Measurements from ENCODE around the gene MFSD12. TPM values are rescaled to one million over a fixed set of nuclear protein-coding genes. Genes with fewer than 3 reads are reported as not detected.

The MFSD12 gene
- total RNA-seq: 37.8 TPM

- no peaks in the 10 kb centered on the region for H3K27me3 ChIP-seq (ENCODE audit: insufficient read depth, low read length)
- H3K9me3 ChIP-seq (ENCODE audit: low read depth, low read length): no peaks in the 10 kb centered on the region
- peaks cover 53% of the 10 kb centered on the region for H3K4me1 ChIP-seq (ENCODE audit: insufficient read depth, low read length)
- H3K4me3 ChIP-seq (ENCODE audit: low read length): peak within 1 kb of the TSS; percentile 77
These were observed at the start of gene MFSD12 for GRCh38 chr19:3557461-3558248. TSS of gene MFSD12 (minus strand) at chr19:3557586. CDS start at chr19:3557403, 183 bp downstream.

DNA sequence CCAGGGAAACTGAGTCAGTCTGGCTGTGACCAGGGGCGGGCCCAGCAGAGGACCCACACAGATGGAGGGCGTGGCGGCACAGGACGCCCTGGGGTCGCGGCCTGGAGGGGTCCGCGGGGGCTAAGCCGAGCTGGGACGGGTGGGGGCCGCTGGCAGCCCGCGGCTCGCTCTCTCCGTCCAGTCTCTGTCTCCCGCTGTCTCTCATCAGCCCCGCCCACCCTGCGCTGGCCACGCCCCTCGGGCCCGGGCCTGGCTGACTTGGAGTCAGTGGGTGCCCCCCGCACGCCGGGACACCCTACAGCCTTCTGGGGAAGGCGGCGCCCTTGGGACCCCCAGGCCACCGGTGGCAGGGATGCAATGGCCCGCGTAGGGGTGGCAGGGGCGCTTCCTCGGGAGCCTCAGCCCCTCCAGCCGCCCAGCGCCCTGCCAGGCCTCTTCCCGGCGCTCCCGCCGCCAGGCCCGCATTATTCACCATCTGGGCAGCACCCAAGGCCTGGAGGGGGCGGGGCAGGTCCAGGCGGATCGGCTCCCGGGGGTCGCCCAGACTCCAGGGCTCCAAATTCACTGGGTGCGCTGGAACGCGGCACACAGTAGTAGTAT is 49.4 kb upstream of the MFSD12 start, which contains the start of gene TBXA2R:
Gene TBXA2R, minus strand, starts transcription at position 186 of the 600 bp plus-strand sequence. CDS start 6,241 bp downstream, outside the sequence.
- H3K4me1 ChIP-seq (ENCODE audit: insufficient read depth, low read length): peaks cover 30% of the 10 kb centered on the region
- no peaks in the 10 kb centered on the region for H3K9me3 ChIP-seq (ENCODE audit: low read depth, low read length)
- H3K27me3 ChIP-seq (ENCODE audit: insufficient read depth, low read length): peaks cover 12% of the 10 kb centered on the region
- peak within 1 kb of the TSS; percentile 26 for H3K4me3 ChIP-seq (ENCODE audit: low read length)

GRCh38 chr19:3606174-3606689 is 48.8 kb upstream of the MFSD12 start:
- H3K4me3 ChIP-seq (ENCODE audit: low read length): peak overlapping the region; percentile 26
- peaks cover 12% of the 10 kb centered on the region for H3K27me3 ChIP-seq (ENCODE audit: insufficient read depth, low read length)
- no peaks in the 10 kb centered on the region for H3K9me3 ChIP-seq (ENCODE audit: low read depth, low read length)
- peaks cover 30% of the 10 kb centered on the region for H3K4me1 ChIP-seq (ENCODE audit: insufficient read depth, low read length)

- H3K4me3 ChIP-seq (ENCODE audit: low read length): peak overlapping the region; percentile 26
- H3K9me3 ChIP-seq (ENCODE audit: low read depth, low read length): no peaks in the 10 kb centered on the region
- peaks cover 30% of the 10 kb centered on the region for H3K4me1 ChIP-seq (ENCODE audit: insufficient read depth, low read length)
- H3K27me3 ChIP-seq (ENCODE audit: insufficient read depth, low read length): peaks cover 12% of the 10 kb centered on the region
These were observed 48.4 kb upstream of the MFSD12 start for GRCh38 chr19:3605770-3606169.

GRCh38 chr19:3605361-3605760 is 48.0 kb upstream of the MFSD12 start:
- H3K4me3 ChIP-seq (ENCODE audit: low read length): no peak overlapping the region
- no peaks in the 10 kb centered on the region for H3K9me3 ChIP-seq (ENCODE audit: low read depth, low read length)
- H3K27me3 ChIP-seq (ENCODE audit: insufficient read depth, low read length): peaks cover 12% of the 10 kb centered on the region
- peaks cover 30% of the 10 kb centered on the region for H3K4me1 ChIP-seq (ENCODE audit: insufficient read depth, low read length)

DNA sequence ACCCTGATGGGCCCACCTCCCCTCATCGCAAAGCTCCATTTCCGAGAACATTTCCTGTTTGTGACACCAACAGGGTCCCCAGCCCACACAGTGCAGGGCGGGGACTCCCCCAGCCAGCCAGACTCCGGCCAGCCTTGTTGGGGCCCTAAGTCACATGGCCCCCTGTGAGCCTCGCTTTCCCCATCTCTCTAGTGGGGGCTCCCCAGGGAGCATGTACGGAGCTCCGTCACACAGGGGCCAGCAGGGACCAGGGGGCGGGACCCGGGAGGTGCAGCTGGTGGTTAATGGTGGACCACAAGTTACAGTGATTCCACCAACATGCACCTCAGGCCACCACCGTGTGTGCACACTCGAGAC is 47.6 kb upstream of the MFSD12 start:
- peaks cover 30% of the 10 kb centered on the region for H3K4me1 ChIP-seq (ENCODE audit: insufficient read depth, low read length)
- no peaks in the 10 kb centered on the region for H3K9me3 ChIP-seq (ENCODE audit: low read depth, low read length)
- no peak overlapping the region for H3K4me3 ChIP-seq (ENCODE audit: low read length)
- peaks cover 12% of the 10 kb centered on the region for H3K27me3 ChIP-seq (ENCODE audit: insufficient read depth, low read length)

DNA sequence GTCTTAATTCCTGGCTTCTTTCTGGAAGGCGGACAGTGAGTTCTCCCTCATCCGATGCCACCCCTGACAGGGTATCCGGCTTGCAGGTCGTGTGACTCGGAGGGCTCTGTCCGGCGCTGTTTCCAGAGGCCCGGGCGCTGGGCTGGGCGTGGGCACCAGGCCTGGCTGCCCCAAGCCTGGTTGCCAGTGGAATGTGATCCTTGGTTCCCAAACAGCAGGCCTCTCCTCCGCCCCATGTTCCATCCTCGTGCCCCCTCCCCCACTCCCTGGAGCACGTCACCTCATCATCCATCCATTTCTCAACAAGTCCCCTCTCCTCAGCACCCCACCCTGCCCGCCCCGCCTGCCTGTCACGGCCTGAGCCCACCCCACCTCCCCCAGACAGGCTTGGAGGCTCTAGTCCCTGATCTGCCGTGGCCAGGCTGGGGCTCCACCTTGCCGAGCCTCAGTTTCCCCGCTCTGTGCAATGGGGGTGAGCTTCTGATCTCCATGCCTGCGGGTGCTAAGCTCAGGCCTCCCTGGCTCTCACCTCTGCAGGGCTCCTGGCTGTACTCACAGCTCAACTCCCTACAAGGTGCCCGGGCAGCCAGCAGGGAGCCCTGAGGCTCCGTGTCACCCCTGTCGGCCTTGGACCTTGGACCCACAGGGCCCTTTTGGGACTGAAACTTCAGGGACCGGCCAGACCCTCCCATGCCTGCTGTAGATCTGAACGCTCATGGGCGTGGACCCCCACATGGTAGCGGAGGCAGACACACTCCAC is 47.0 kb upstream of the MFSD12 start:
- Histone ChIP-seq H3K4me1 (ENCODE audit: insufficient read depth, low read length) (peaks cover 30% of the 10 kb centered on the region), H3K9me3 (ENCODE audit: low read depth, low read length) (no peaks in the 10 kb centered on the region), H3K4me3 (ENCODE audit: low read length) (no peak overlapping the region), H3K27me3 (ENCODE audit: insufficient read depth, low read length) (peaks cover 12% of the 10 kb centered on the region)

DNA sequence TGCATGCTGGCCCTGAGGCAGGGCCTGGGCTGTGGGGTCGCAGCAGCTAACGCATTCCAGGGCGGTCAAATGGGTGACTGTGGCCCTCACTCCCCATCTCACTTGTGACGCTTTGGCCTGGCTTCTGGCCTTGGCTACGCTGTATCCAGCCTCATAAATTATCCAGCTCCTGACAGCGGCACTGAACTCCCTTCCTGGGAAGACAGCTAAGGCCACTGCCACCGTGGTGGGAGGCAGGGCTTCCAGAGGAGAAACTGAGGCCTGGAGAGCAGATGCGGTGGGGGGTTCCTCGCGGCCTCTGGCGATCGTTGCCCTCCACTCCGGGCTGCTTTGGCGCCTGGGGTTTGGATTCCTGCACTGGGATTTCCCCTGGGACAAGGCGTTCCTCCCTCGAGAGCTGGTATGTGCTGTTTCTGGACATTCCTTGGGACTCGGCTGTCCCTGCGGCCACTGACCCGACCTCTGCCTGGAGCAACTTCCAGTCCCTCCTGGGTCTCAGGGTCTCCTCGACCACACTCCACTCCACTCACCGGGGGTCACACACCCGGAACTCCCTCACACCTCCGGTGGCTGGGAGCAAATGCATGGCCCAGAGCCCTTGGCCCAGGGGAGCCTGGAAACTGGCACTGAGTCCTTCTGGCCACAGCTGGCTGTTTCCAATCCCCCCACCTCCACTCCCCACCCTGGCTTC is 45.9 kb upstream of the MFSD12 start:
- H3K27me3 ChIP-seq (ENCODE audit: insufficient read depth, low read length): peaks cover 12% of the 10 kb centered on the region

GRCh38 chr19:3601021-3601420 is 43.6 kb upstream of the MFSD12 start:
- H3K4me1 ChIP-seq (ENCODE audit: insufficient read depth, low read length): peaks cover 15% of the 10 kb centered on the region
- no peaks in the 10 kb centered on the region for H3K9me3 ChIP-seq (ENCODE audit: low read depth, low read length)
- peaks cover 9% of the 10 kb centered on the region for H3K27me3 ChIP-seq (ENCODE audit: insufficient read depth, low read length)
- H3K4me3 ChIP-seq (ENCODE audit: low read length): no peak overlapping the region

More for the DNA sequence above, 45.9 kb upstream of the MFSD12 start:
- Histone ChIP-seq H3K4me3 (ENCODE audit: low read length) (no peak overlapping the region), H3K4me1 (ENCODE audit: insufficient read depth, low read length) (peaks cover 30% of the 10 kb centered on the region), H3K9me3 (ENCODE audit: low read depth, low read length) (no peaks in the 10 kb centered on the region)

DNA sequence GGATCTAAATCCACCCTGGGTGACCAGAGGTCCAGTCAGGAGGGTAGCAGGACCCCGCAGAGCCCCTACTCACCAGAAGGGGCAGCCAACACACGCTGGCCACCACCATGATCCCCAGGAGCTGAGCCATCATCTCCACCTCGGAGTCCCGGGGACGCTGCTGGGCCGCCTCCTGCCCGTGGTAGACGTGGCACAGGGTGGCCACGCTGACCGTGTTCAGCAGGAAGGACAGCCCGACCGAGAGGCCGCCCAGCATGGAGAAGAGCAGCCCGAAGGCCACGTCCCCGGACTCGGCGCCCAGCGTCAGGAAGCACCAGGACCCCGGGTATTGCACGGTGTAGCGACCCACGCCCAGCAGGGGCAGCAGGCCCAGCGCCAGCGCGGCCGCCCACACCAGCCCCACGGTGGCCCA is 42.4 kb upstream of the MFSD12 start:
- H3K4me3 ChIP-seq (ENCODE audit: low read length): no peak overlapping the region
- H3K27me3 ChIP-seq (ENCODE audit: insufficient read depth, low read length): no peaks in the 10 kb centered on the region
- peaks cover 4% of the 10 kb centered on the region for H3K4me1 ChIP-seq (ENCODE audit: insufficient read depth, low read length)
- H3K9me3 ChIP-seq (ENCODE audit: low read depth, low read length): no peaks in the 10 kb centered on the region

GRCh38 chr19:3595521-3596061 is 38.2 kb upstream of the MFSD12 start:
- Histone ChIP-seq H3K4me3 (ENCODE audit: low read length) (no peak overlapping the region), H3K27me3 (ENCODE audit: insufficient read depth, low read length) (no peaks in the 10 kb centered on the region), H3K9me3 (ENCODE audit: low read depth, low read length) (no peaks in the 10 kb centered on the region), H3K4me1 (ENCODE audit: insufficient read depth, low read length) (no peaks in the 10 kb centered on the region)

- H3K4me3 ChIP-seq (ENCODE audit: low read length): no peak overlapping the region
- no peaks in the 10 kb centered on the region for H3K9me3 ChIP-seq (ENCODE audit: low read depth, low read length)
- H3K4me1 ChIP-seq (ENCODE audit: insufficient read depth, low read length): no peaks in the 10 kb centered on the region
- H3K27me3 ChIP-seq (ENCODE audit: insufficient read depth, low read length): no peaks in the 10 kb centered on the region
These were observed 35.8 kb upstream of the MFSD12 start for GRCh38 chr19:3593156-3593555.

DNA sequence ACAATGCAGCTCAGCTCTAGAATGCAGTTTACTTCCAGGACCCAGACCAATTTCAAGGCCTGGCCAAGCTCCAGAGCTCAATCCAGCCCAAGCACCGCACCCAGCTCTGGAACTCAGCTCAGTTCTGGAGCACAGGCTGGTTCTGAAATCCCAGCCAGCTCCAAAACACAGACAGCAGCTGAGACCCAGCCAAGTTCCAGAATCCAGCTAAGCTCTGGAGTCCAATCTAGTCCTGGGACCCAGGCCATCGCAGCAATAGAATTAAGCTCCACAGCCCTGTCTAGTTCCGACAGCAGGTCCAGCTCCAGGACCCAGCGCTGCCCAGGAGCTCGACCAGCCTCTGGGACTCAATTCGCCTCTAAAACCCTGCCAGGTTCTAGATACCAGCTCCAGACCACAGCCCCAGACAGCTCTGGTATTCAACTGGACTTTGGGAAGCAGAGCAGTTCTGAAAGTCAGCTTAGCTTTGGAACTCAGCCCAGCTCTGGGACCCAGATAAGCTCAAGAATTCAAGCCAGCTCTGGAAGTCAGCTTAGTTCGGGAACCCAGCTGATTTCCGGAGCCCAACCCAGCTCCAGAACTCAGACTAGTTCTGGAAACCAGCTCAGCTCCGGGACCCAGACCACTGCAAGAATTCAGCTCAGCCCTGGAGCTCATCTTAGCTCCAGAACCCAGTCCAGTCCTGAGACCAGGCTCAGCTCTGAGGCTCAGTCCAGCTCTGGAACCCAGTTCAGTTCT is 34.7 kb upstream of the MFSD12 start:
- Histone ChIP-seq H3K9me3 (ENCODE audit: low read depth, low read length) (no peaks in the 10 kb centered on the region), H3K4me1 (ENCODE audit: insufficient read depth, low read length) (no peaks in the 10 kb centered on the region), H3K4me3 (ENCODE audit: low read length) (no peak overlapping the region), H3K27me3 (ENCODE audit: insufficient read depth, low read length) (no peaks in the 10 kb centered on the region)

Measured in mononuclear cell (primary cell).